WTC11 (cell line): Measurements from ENCODE around the gene PROX2. TPM values are rescaled to one million over a fixed set of nuclear protein-coding genes. Genes with fewer than 3 reads are reported as not detected.

Experiments
- ATAC-seq: fragments of 200-7000 bp; cut with Tn5 transposase; 2 replicates; pipeline ENCODE4 v1.10.0; 2021; ENCODE audit warnings: mild to moderate bottlenecking, moderate library complexity
- CTCF ChIA-PET: fragments of 300-600 bp; sonication (Branson Sonifier 250); formaldehyde crosslinking; loops from one replicate; lab custom pipeline; 2021; ENCODE audit warnings: antibody characterized with exemption; lab: Charles Lee
- POLR2A ChIA-PET: fragments of 350-600 bp; sonication (Branson Sonifier 250); formaldehyde crosslinking; loops from one replicate; lab custom pipeline; 2021; ENCODE audit warnings: antibody characterized with exemption; lab: Charles Lee
- DNase-seq: peaks from one replicate; pipeline ENCODE4 v3.0.0; 2021; ENCODE audit warnings: low spot score
- H3K27ac Mint-ChIP-seq: 2 replicates; pipeline ENCODE4 v1.8.0; 2021; ENCODE audit warnings: mixed read lengths
- H3K27me3 Mint-ChIP-seq: 2 replicates; pipeline ENCODE4 v1.8.0; 2021; ENCODE audit warnings: low read depth, mild to moderate bottlenecking, moderate library complexity, mixed read lengths
- H3K36me3 Mint-ChIP-seq: 2 replicates; pipeline ENCODE4 v1.8.0; 2021; ENCODE audit warnings: mixed read lengths
- H3K4me1 Mint-ChIP-seq: 2 replicates; pipeline ENCODE4 v1.8.0; 2022; ENCODE audit warnings: mixed read lengths
- H3K4me3 Mint-ChIP-seq: 2 replicates; pipeline ENCODE4 v1.8.0; 2021; ENCODE audit warnings: mild to moderate bottlenecking, moderate library complexity, mixed read lengths
- H3K9me3 Mint-ChIP-seq: 2 replicates; pipeline ENCODE4 v1.8.0; 2021; ENCODE audit warnings: mixed read lengths
- JAZF1 ChIP-seq: fragments of 250-450 bp; sonication (Bioruptor Pico); IDR thresholded peaks from 2 replicates; pipeline ENCODE4 v1.9.0; 2021; ENCODE audit warnings: moderate library complexity, mild to moderate bottlenecking, inconsistent platforms
- RORB ChIP-seq: fragments of 250-450 bp; sonication (Bioruptor Pico); IDR thresholded peaks from 2 replicates; pipeline ENCODE4 v1.9.0; 2021; ENCODE audit warnings: mild to moderate bottlenecking
- TCF7 ChIP-seq: sonication (generic); formaldehyde crosslinking; IDR thresholded peaks from 2 replicates; pipeline ENCODE4 v1.8.0; 2022; ENCODE audit warnings: mild to moderate bottlenecking, low read depth, missing genetic modification reagents, moderate library complexity
- ZBTB21 ChIP-seq: sonication (generic); formaldehyde crosslinking; IDR thresholded peaks from 2 replicates; pipeline ENCODE4 v1.8.1; 2023; ENCODE audit warnings: mild to moderate bottlenecking, missing genetic modification reagents, borderline replicate concordance
- ZNF219 ChIP-seq: sonication (generic); formaldehyde crosslinking; IDR thresholded peaks from 2 replicates; pipeline ENCODE4 v1.8.0; 2023; ENCODE audit warnings: missing genetic modification reagents, mild to moderate bottlenecking, borderline replicate concordance
- ZNF232 ChIP-seq: sonication (generic); formaldehyde crosslinking; IDR thresholded peaks from 2 replicates; pipeline ENCODE4 v1.8.0; 2022; ENCODE audit warnings: mild to moderate bottlenecking, missing genetic modification reagents
- total RNA-seq: library from RNA; stranded (reverse); gene quantifications from 3 replicates; pipeline ENCODE4 v1.2.3, GENCODE V29; 2021
- TF ChIP-seq, protein P1 (sequence below): sonication (generic); formaldehyde crosslinking; IDR thresholded peaks from 2 replicates; pipeline ENCODE4 v1.8.0; 2022; ENCODE audit warnings: mild to moderate bottlenecking, missing genetic modification reagents
- TF ChIP-seq, protein P2 (sequence below): fragments of 250-450 bp; sonication (Bioruptor Pico); IDR thresholded peaks from 2 replicates; pipeline ENCODE4 v1.9.0; 2021; ENCODE audit warnings: mild to moderate bottlenecking, borderline replicate concordance
- TF ChIP-seq, protein P3 (sequence below): sonication (generic); formaldehyde crosslinking; IDR thresholded peaks from 2 replicates; pipeline ENCODE4 v1.8.1; 2023; ENCODE audit warnings: mild to moderate bottlenecking, moderate library complexity, missing genetic modification reagents
- TF ChIP-seq, protein P4 (sequence below): sonication (generic); formaldehyde crosslinking; IDR thresholded peaks from 2 replicates; pipeline ENCODE4 v1.8.0; 2023; ENCODE audit warnings: missing genetic modification reagents
- TF ChIP-seq, protein P5 (sequence below): fragments of 250-450 bp; sonication (Bioruptor Pico); conservative IDR thresholded peaks from 2 replicates; pipeline ENCODE4 v1.9.0; 2021; ENCODE audit warnings: mild to moderate bottlenecking
- TF ChIP-seq, protein P6 (sequence below): sonication (generic); formaldehyde crosslinking; IDR thresholded peaks from 2 replicates; pipeline ENCODE4 v1.8.0; 2023; ENCODE audit warnings: missing genetic modification reagents, mild to moderate bottlenecking, borderline replicate concordance
- TF ChIP-seq, protein P7 (sequence below): sonication (generic); formaldehyde crosslinking; IDR thresholded peaks from 2 replicates; pipeline ENCODE4 v1.8.1; 2022; ENCODE audit warnings: mild to moderate bottlenecking, moderate library complexity, missing genetic modification reagents
- TF ChIP-seq, protein P8 (sequence below): sonication (generic); formaldehyde crosslinking; IDR thresholded peaks from 2 replicates; pipeline ENCODE4 v1.8.1; 2022; ENCODE audit warnings: missing genetic modification reagents, borderline replicate concordance

Gene PROX2
- total RNA-seq, 1 experiment from 2014 or later, result 0.04 TPM

DNA sequence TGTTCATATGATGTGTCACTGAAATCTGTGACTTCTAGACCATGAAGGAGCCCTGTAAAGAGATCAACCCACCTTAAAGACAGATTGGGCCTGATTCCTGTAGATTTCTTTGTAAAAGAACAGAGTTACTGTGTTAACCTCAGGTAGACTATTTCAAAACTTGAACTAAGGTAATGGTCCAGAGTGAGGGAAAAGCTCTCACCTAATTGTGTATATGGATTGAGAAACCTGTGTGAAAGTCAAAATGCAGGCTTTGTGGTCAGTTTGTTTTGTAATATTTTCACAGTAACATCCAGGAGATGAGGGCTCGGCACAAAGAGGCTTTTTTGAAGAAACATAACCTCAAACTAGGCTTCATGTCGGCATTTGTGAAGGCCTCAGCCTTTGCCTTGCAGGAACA lies 22.1 kb upstream of the PROX2 start:
- ChIA-PET POLR2A (interaction anchor here (0.7 kb wide), 1 partner anchor 9 kb away, joined by 4 read pairs; no protein-coding TSS in a partner anchor), CTCF (interaction anchor here (0.7 to 1.8 kb wide), 3 partner anchors 8 to 602 kb away, joined by 3 to 9 read pairs (median 7); no protein-coding TSS in a partner anchor)
- H3K9me3 Mint-ChIP-seq, result no peaks in the 10 kb centered on the region
- no peak overlapping the region for H3K4me3 Mint-ChIP-seq
- H3K27me3 Mint-ChIP-seq, result no peaks in the 10 kb centered on the region
- peaks cover 94% of the 10 kb centered on the region for H3K36me3 Mint-ChIP-seq
- H3K27ac Mint-ChIP-seq, result no peak overlapping the region
- TF ChIP-seq RORB (CRISPR knock-in tag), result no peak
- TF ChIP-seq, protein P1, sequence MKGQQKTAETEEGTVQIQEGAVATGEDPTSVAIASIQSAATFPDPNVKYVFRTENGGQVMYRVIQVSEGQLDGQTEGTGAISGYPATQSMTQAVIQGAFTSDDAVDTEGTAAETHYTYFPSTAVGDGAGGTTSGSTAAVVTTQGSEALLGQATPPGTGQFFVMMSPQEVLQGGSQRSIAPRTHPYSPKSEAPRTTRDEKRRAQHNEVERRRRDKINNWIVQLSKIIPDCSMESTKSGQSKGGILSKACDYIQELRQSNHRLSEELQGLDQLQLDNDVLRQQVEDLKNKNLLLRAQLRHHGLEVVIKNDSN (CRISPR knock-in tag), result no peak
- no peak for TF ChIP-seq TCF7 (CRISPR knock-in tag)
- TF ChIP-seq ZBTB21 (CRISPR knock-in tag), result no peak
- TF ChIP-seq, protein P2, sequence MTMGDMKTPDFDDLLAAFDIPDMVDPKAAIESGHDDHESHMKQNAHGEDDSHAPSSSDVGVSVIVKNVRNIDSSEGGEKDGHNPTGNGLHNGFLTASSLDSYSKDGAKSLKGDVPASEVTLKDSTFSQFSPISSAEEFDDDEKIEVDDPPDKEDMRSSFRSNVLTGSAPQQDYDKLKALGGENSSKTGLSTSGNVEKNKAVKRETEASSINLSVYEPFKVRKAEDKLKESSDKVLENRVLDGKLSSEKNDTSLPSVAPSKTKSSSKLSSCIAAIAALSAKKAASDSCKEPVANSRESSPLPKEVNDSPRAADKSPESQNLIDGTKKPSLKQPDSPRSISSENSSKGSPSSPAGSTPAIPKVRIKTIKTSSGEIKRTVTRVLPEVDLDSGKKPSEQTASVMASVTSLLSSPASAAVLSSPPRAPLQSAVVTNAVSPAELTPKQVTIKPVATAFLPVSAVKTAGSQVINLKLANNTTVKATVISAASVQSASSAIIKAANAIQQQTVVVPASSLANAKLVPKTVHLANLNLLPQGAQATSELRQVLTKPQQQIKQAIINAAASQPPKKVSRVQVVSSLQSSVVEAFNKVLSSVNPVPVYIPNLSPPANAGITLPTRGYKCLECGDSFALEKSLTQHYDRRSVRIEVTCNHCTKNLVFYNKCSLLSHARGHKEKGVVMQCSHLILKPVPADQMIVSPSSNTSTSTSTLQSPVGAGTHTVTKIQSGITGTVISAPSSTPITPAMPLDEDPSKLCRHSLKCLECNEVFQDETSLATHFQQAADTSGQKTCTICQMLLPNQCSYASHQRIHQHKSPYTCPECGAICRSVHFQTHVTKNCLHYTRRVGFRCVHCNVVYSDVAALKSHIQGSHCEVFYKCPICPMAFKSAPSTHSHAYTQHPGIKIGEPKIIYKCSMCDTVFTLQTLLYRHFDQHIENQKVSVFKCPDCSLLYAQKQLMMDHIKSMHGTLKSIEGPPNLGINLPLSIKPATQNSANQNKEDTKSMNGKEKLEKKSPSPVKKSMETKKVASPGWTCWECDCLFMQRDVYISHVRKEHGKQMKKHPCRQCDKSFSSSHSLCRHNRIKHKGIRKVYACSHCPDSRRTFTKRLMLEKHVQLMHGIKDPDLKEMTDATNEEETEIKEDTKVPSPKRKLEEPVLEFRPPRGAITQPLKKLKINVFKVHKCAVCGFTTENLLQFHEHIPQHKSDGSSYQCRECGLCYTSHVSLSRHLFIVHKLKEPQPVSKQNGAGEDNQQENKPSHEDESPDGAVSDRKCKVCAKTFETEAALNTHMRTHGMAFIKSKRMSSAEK (CRISPR knock-in tag), result no peak
- TF ChIP-seq, protein P3, sequence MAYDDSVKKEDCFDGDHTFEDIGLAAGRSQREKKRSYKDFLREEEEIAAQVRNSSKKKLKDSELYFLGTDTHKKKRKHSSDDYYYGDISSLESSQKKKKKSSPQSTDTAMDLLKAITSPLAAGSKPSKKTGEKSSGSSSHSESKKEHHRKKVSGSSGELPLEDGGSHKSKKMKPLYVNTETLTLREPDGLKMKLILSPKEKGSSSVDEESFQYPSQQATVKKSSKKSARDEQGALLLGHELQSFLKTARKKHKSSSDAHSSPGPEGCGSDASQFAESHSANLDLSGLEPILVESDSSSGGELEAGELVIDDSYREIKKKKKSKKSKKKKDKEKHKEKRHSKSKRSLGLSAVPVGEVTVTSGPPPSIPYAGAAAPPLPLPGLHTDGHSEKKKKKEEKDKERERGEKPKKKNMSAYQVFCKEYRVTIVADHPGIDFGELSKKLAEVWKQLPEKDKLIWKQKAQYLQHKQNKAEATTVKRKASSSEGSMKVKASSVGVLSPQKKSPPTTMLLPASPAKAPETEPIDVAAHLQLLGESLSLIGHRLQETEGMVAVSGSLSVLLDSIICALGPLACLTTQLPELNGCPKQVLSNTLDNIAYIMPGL (CRISPR knock-in tag), result no peak
- TF ChIP-seq, protein P4, sequence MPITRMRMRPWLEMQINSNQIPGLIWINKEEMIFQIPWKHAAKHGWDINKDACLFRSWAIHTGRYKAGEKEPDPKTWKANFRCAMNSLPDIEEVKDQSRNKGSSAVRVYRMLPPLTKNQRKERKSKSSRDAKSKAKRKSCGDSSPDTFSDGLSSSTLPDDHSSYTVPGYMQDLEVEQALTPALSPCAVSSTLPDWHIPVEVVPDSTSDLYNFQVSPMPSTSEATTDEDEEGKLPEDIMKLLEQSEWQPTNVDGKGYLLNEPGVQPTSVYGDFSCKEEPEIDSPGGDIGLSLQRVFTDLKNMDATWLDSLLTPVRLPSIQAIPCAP (CRISPR knock-in tag), result no peak
- no peak for TF ChIP-seq JAZF1 (CRISPR knock-in tag)
- no peak for TF ChIP-seq ZNF232 (CRISPR knock-in tag)
- no peak for TF ChIP-seq ZNF219 (CRISPR knock-in tag)
- TF ChIP-seq, protein P5, sequence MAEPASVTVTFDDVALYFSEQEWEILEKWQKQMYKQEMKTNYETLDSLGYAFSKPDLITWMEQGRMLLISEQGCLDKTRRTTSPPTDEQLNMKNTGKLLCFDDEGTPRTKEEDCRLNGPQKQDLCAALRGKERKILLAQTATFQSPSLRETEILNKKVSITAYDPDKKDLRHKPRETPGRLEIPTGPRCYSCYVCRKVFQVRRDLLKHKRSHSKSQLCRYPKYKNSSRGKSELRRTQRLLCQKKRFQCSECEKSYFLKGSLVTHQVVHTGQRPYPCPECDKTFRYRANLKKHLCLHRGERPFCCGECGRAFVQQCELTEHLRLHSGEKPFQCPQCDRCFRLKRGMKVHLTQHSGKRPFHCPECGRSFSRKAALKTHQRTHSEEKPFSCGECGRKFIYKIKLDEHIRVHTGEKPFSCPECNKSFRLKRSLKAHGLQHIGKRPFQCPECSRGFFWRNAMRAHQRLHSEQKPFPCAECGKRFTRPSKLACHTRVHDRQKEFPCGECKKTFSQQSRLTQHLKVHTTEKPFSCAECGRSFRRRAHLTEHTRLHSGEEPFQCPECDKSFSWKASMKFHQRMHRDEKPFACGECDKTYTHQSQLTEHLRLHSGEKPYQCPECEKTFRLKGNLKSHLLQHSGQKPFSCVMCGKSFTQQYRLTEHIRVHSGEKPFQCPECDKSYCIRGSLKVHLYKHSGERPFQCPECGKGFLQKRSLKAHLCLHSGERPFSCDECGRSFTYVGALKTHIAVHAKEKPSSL (CRISPR knock-in tag), result no peak
- TF ChIP-seq, protein P6, sequence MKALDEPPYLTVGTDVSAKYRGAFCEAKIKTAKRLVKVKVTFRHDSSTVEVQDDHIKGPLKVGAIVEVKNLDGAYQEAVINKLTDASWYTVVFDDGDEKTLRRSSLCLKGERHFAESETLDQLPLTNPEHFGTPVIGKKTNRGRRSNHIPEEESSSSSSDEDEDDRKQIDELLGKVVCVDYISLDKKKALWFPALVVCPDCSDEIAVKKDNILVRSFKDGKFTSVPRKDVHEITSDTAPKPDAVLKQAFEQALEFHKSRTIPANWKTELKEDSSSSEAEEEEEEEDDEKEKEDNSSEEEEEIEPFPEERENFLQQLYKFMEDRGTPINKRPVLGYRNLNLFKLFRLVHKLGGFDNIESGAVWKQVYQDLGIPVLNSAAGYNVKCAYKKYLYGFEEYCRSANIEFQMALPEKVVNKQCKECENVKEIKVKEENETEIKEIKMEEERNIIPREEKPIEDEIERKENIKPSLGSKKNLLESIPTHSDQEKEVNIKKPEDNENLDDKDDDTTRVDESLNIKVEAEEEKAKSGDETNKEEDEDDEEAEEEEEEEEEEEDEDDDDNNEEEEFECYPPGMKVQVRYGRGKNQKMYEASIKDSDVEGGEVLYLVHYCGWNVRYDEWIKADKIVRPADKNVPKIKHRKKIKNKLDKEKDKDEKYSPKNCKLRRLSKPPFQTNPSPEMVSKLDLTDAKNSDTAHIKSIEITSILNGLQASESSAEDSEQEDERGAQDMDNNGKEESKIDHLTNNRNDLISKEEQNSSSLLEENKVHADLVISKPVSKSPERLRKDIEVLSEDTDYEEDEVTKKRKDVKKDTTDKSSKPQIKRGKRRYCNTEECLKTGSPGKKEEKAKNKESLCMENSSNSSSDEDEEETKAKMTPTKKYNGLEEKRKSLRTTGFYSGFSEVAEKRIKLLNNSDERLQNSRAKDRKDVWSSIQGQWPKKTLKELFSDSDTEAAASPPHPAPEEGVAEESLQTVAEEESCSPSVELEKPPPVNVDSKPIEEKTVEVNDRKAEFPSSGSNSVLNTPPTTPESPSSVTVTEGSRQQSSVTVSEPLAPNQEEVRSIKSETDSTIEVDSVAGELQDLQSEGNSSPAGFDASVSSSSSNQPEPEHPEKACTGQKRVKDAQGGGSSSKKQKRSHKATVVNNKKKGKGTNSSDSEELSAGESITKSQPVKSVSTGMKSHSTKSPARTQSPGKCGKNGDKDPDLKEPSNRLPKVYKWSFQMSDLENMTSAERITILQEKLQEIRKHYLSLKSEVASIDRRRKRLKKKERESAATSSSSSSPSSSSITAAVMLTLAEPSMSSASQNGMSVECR (CRISPR knock-in tag), result no peak
- TF ChIP-seq, protein P7, sequence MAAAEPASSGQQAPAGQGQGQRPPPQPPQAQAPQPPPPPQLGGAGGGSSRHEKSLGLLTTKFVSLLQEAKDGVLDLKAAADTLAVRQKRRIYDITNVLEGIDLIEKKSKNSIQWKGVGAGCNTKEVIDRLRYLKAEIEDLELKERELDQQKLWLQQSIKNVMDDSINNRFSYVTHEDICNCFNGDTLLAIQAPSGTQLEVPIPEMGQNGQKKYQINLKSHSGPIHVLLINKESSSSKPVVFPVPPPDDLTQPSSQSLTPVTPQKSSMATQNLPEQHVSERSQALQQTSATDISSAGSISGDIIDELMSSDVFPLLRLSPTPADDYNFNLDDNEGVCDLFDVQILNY (CRISPR knock-in tag), result no peak
- TF ChIP-seq, protein P8, sequence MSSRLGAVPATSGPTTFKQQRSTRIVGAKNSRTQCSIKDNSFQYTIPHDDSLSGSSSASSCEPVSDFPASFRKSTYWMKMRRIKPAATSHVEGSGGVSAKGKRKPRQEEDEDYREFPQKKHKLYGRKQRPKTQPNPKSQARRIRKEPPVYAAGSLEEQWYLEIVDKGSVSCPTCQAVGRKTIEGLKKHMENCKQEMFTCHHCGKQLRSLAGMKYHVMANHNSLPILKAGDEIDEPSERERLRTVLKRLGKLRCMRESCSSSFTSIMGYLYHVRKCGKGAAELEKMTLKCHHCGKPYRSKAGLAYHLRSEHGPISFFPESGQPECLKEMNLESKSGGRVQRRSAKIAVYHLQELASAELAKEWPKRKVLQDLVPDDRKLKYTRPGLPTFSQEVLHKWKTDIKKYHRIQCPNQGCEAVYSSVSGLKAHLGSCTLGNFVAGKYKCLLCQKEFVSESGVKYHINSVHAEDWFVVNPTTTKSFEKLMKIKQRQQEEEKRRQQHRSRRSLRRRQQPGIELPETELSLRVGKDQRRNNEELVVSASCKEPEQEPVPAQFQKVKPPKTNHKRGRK (CRISPR knock-in tag), result no peak
- no peak for DNase-seq
- H3K4me1 Mint-ChIP-seq, result peaks cover 6% of the 10 kb centered on the region
- ATAC-seq, result no peak
